ENCODE data around the gene MEF2D.

The MEF2D gene

GRCh38 chr1:156486421-156487344, 13.9 kb downstream of the MEF2D start:
- DNase-seq, result no peak

- DNase-seq, result no peak
Measured at GRCh38 chr1:156485984-156486383, 14.6 kb downstream of the MEF2D start.

- no peak for DNase-seq
Measured at GRCh38 chr1:156484480-156485058, 16.0 kb downstream of the MEF2D start.

GRCh38 chr1:156483397-156483796, 17.2 kb downstream of the MEF2D start:
- DNase-seq, result no peak

GRCh38 chr1:156482276-156482675, 18.3 kb downstream of the MEF2D start:
- DNase-seq, result no peak

- no peak for DNase-seq
Measured at GRCh38 chr1:156481527-156481926, 19.0 kb downstream of the MEF2D start.

- DNase-seq, result peak; percentile 33
Measured at GRCh38 chr1:156480411-156481192, 20.0 kb downstream of the MEF2D start.

GRCh38 chr1:156480016-156480370, 20.6 kb downstream of the MEF2D start:
- DNase-seq, result no peak

GRCh38 chr1:156479093-156480015, 21.2 kb downstream of the MEF2D start:
- no peak for DNase-seq

GRCh38 chr1:156478250-156478627, 22.3 kb downstream of the MEF2D start:
- DNase-seq, result no peak

- DNase-seq, result no peak
Measured at GRCh38 chr1:156477526-156478249, 22.9 kb downstream of the MEF2D start.

GRCh38 chr1:156476501-156477298, 23.9 kb downstream of the MEF2D start:
- peak; percentile 21 for DNase-seq

GRCh38 chr1:156475568-156476500, 24.7 kb downstream of the MEF2D start:
- peak; percentile 88 for DNase-seq

GRCh38 chr1:156474966-156475365, 25.6 kb downstream of the MEF2D start:
- no peak for DNase-seq

GRCh38 chr1:156471496-156472490, 28.8 kb downstream of the MEF2D start:
- no peak for DNase-seq

- DNase-seq, result no peak
Measured at GRCh38 chr1:156470473-156470872, 30.1 kb downstream of the MEF2D start.

GRCh38 chr1:156468693-156469345, 31.8 kb downstream of the MEF2D start:
- no peak for DNase-seq

- DNase-seq, result no peak
Measured at GRCh38 chr1:156467906-156468305, 32.7 kb downstream of the MEF2D start.
